ENCODE measurements around the gene DIAPH2. TPM values are rescaled to one million over a fixed set of nuclear protein-coding genes. Genes with fewer than 3 reads are reported as not detected.

The DIAPH2 gene
- total RNA-seq, 1 experiment from 2014 or later: 0.10 TPM

Other genes starting within 250 kb of the DIAPH2 start
- gene RPA4, start 199.1 kb downstream of the DIAPH2 start, total RNA-seq (2014; rRNA removed; shearing (Covaris generic)): not detected in 2 replicates